Liver (tissue), 9 donors: Measurements from ENCODE around the gene ADCY9. TPM values are rescaled to one million over a fixed set of nuclear protein-coding genes. Genes with fewer than 3 reads are reported as not detected.

Experiments
- DNase-seq: peaks from one replicate; pipeline ENCODE4 v3.0.0-alpha.2; 2017; ENCODE audit warnings: low spot score
- H3K27ac ChIP-seq, 2 donors: one replicate each; pipeline ENCODE4 v1.7.0; 2013; ENCODE audit warnings: inconsistent platforms in 2 of 2, low read length in 2 of 2, control low read depth in 1 of 2, low read depth in 1 of 2, mild to moderate bottlenecking in 1 of 2
- H3K27me3 ChIP-seq, 4 donors: one replicate each; pipeline versions ENCODE4 v1.6.1 to v1.7.0; 2013; ENCODE audit warnings: low read length in 3 of 4, inconsistent platforms in 1 of 4, mild to moderate bottlenecking in 1 of 4, moderate library complexity in 1 of 4; ENCODE audit not compliant: control insufficient read depth in 4 of 4, insufficient read depth in 4 of 4
- H3K36me3 ChIP-seq, 4 donors: one replicate each; pipeline versions ENCODE4 v1.6.1 to v1.7.0; 2013; ENCODE audit warnings: low read length in 3 of 4, mild to moderate bottlenecking in 3 of 4, low read depth in 1 of 4, moderate library complexity in 1 of 4; ENCODE audit not compliant: control insufficient read depth in 4 of 4, insufficient read depth in 3 of 4
- H3K4me1 ChIP-seq, 4 donors: one replicate each; pipeline versions ENCODE4 v1.6.1 to v1.7.0; 2013; ENCODE audit warnings: low read length in 3 of 4, mild to moderate bottlenecking in 3 of 4, moderate library complexity in 1 of 4; ENCODE audit not compliant: control insufficient read depth in 4 of 4, insufficient read depth in 4 of 4
- H3K4me3 ChIP-seq, 3 donors: one replicate each; pipeline versions ENCODE4 v1.6.1 to v1.7.0; 2013; ENCODE audit warnings: low read length in 3 of 3, control low read depth in 1 of 3, low read depth in 1 of 3, mild to moderate bottlenecking in 1 of 3
- H3K9ac ChIP-seq, 2 donors: one replicate each; pipeline ENCODE4 v1.7.0; 2013; ENCODE audit warnings: low read length in 2 of 2, mild to moderate bottlenecking in 2 of 2, moderate library complexity in 2 of 2, control low read depth in 1 of 2, low read depth in 1 of 2
- H3K9me3 ChIP-seq, 4 donors: one replicate each; pipeline versions ENCODE4 v1.6.1 to v1.7.0; 2013; ENCODE audit warnings: low read length in 3 of 4; ENCODE audit not compliant: control insufficient read depth in 4 of 4
- EGR1 ChIP-seq, 2 donors: IDR thresholded peaks; 2 replicates each; pipeline ENCODE4 v1.6.1; 2016 to 2018; ENCODE audit warnings: antibody characterized with exemption in 2 of 2, low read depth in 2 of 2
- FOXA1 ChIP-seq: IDR thresholded peaks from 2 replicates; pipeline ENCODE4 v1.6.1; 2016; ENCODE audit warnings: antibody characterized with exemption
- FOXA2 ChIP-seq: IDR thresholded peaks from 2 replicates; pipeline ENCODE4 v1.6.1; 2016; ENCODE audit warnings: antibody characterized with exemption
- GABPA ChIP-seq, 2 donors: IDR thresholded peaks in 1 of 2; conservative IDR thresholded peaks in 1 of 2; 2 replicates each; pipeline ENCODE4 v1.6.1; 2016; ENCODE audit warnings: antibody characterized with exemption in 2 of 2, mild to moderate bottlenecking in 1 of 2, moderate library complexity in 1 of 2
- HNF4A ChIP-seq, 2 donors: conservative IDR thresholded peaks; 2 replicates each; pipeline ENCODE4 v1.6.1; 2016; ENCODE audit warnings: antibody characterized with exemption in 2 of 2, mild to moderate bottlenecking in 2 of 2
- JUND ChIP-seq, 2 donors: IDR thresholded peaks; 2 replicates each; pipeline ENCODE4 v1.6.1; 2016; ENCODE audit warnings: antibody characterized with exemption in 2 of 2
- MAX ChIP-seq: IDR thresholded peaks from 2 replicates; pipeline ENCODE4 v1.6.1; 2016; ENCODE audit warnings: antibody characterized with exemption
- NR2F2 ChIP-seq: IDR thresholded peaks from 2 replicates; pipeline ENCODE4 v1.6.1; 2016; ENCODE audit warnings: antibody characterized with exemption
- RAD21 ChIP-seq, 2 donors: IDR thresholded peaks; 2 replicates each; pipeline ENCODE4 v1.6.1; 2016; ENCODE audit warnings: antibody characterized with exemption in 2 of 2, mild to moderate bottlenecking in 2 of 2
- RXRA ChIP-seq, 2 donors: IDR thresholded peaks; 2 replicates each; pipeline ENCODE4 v1.6.1; 2017 to 2018; ENCODE audit warnings: antibody characterized with exemption in 2 of 2, mild to moderate bottlenecking in 1 of 2
- SP1 ChIP-seq: IDR thresholded peaks from 2 replicates; pipeline ENCODE4 v1.6.1; 2018; ENCODE audit warnings: antibody characterized with exemption, mild to moderate bottlenecking
- TAF1 ChIP-seq: conservative IDR thresholded peaks from 2 replicates; pipeline ENCODE4 v1.6.1; 2016; ENCODE audit warnings: antibody characterized with exemption, mild to moderate bottlenecking
- YY1 ChIP-seq: IDR thresholded peaks from 2 replicates; pipeline ENCODE4 v1.6.1; 2016; ENCODE audit warnings: antibody characterized with exemption, mild to moderate bottlenecking
- ZBTB33 ChIP-seq: IDR thresholded peaks from 2 replicates; pipeline ENCODE4 v1.6.1; 2016; ENCODE audit warnings: antibody characterized with exemption
- WGBS: extraction: QIAGEN DNeasy Blood & Tissue Kit; methylation state at CpG from one replicate; pipeline ENCODE4 v1.1.7; 2013; 5-methylcytosine and 5-hydroxymethylcytosine counted together
- polyA plus RNA-seq, 2 donors: library from polyadenylated mRNA; stranded (reverse) in 1 of 2; unstranded in 1 of 2; fragments of 200-250 nt in 1 of 2; fragments of >200 nt in 1 of 2; fragmentation: Nextera tagmentation in 1 of 2; extraction: Ambion mirVana in 1 of 2; gene quantifications; one replicate each; pipeline versions ENCODE4 v1.2.1 to v1.2.3, GENCODE V29; 2013 to 2015
- total RNA-seq, 2 donors: library from RNA; depleted of rRNA; stranded (reverse); fragments of >200 nt; gene quantifications; one replicate each; pipeline ENCODE4 v1.2.3, GENCODE V29; 2014
- TF ChIP-seq, protein P1 (sequence below): IDR thresholded peaks from 2 replicates; pipeline ENCODE4 v1.6.1; 2016; ENCODE audit warnings: antibody characterized with exemption
- TF ChIP-seq, protein P2 (sequence below): fragments of 150-350 bp; IDR thresholded peaks from 2 replicates; pipeline ENCODE4 v1.5.1; 2017; ENCODE audit warnings: improper control_type of control experiment, low read depth, low read length; ENCODE audit not compliant: missing input control
- donor health status: healthy.
- donor health status: healthy.
- donor health status: healthy.
- donor health status: healthy.
- donor health status: healthy.

The ADCY9 gene
- total and polyA plus RNA-seq, 4 donors, result 3.6 to 25.1 (median 11.0) TPM

DNA sequence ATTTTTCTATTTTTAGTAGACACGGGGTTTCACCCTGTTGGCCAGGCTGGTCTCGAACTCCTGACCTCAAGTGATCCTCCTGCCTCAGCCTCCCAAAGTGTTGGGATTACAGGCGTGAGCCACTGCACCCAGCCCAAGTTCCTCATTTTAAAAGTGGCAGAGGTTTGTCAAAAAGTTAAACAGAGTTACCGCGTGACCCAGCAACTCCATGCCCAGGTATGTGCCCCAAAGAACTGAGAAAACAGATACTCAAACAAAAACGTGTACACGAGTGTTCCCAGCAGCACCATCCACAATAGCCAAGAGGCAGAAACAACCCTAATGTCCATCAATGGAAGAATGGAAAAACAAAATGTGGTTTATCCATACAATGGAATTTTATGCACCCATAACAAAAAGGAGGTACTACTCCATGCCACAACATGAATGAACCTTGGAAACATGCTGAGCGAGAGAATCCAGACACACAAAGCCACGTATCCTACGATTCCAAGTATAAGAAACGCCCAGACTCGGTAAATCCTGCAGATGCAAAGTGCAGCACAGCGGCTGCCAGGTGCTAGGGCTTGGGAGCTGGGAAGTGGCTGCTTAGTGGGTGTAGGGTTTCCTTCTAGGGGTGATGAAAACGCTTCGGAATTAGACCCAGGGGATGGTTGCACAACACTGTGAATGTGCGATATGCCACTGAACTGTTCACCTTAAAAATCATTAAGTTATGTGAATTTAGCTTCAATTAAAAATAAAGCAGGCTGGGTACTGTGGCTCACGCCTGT is 24.8 kb downstream of the ADCY9 start:
- no peaks in the 10 kb centered on the region for H3K36me3 ChIP-seq
- 39% methylated on average over 17 of the region's 17 CpGs for WGBS
- peaks cover 8 to 73% (median 50%) of the 10 kb centered on the region in 4 donors for H3K4me1 ChIP-seq
- H3K27me3 ChIP-seq, result no peaks in the 10 kb centered on the region
- peak; percentile 41 to 72 for TF ChIP-seq RXRA (IDR thresholded peaks at IDR 0.05)
- peak; percentile 28 for TF ChIP-seq SP1
- TF ChIP-seq NR2F2, result no peak
- no peak for TF ChIP-seq RAD21 (IDR thresholded peaks at IDR 0.05)
- peak; percentile 19 for TF ChIP-seq YY1
- peak; percentile 50 for TF ChIP-seq MAX
- peak in 1 of 2 donors; percentile 19 for TF ChIP-seq JUND (IDR thresholded peaks at IDR 0.05)
- TF ChIP-seq HNF4A (conservative IDR thresholded peaks at IDR 0.05), result peak in 1 of 2 donors; percentile 14
- DNase-seq, result no peak
- no peaks in the 10 kb centered on the region for H3K9me3 ChIP-seq
- peak overlapping the region in 1 of 2 donors; percentile 72 for H3K9ac ChIP-seq
- H3K4me3 ChIP-seq, result peak overlapping the region in 1 of 3 donors; percentile 24
- H3K27ac ChIP-seq, result peak overlapping the region; percentile 93 to 94

- 9% methylated on average over 12 of the region's 12 CpGs for WGBS
- no peak for TF ChIP-seq NR2F2
- peak; percentile 11 to 27 for TF ChIP-seq HNF4A (conservative IDR thresholded peaks at IDR 0.05)
- TF ChIP-seq MAX, result no peak
- TF ChIP-seq RAD21 (IDR thresholded peaks at IDR 0.05), result peak; percentile 14 to 18
- no peak for TF ChIP-seq GABPA (IDR thresholded peaks at IDR 0.05 in 1 of 2, conservative IDR thresholded peaks at IDR 0.05 in 1 of 2)
- TF ChIP-seq FOXA2, result peak; percentile 11
- TF ChIP-seq TAF1, result peak; percentile 24
- no peak for TF ChIP-seq YY1
- no peak for TF ChIP-seq JUND (IDR thresholded peaks at IDR 0.05)
- TF ChIP-seq EGR1 (IDR thresholded peaks at IDR 0.05; ENCODE audit: low read depth in 2 of 2), result no peak
- no peak for TF ChIP-seq FOXA1
- TF ChIP-seq, protein P1, sequence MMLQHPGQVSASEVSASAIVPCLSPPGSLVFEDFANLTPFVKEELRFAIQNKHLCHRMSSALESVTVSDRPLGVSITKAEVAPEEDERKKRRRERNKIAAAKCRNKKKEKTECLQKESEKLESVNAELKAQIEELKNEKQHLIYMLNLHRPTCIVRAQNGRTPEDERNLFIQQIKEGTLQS, result no peak
- TF ChIP-seq RXRA (IDR thresholded peaks at IDR 0.05), result peak in 1 of 2 donors; percentile 48
- TF ChIP-seq, protein P2, sequence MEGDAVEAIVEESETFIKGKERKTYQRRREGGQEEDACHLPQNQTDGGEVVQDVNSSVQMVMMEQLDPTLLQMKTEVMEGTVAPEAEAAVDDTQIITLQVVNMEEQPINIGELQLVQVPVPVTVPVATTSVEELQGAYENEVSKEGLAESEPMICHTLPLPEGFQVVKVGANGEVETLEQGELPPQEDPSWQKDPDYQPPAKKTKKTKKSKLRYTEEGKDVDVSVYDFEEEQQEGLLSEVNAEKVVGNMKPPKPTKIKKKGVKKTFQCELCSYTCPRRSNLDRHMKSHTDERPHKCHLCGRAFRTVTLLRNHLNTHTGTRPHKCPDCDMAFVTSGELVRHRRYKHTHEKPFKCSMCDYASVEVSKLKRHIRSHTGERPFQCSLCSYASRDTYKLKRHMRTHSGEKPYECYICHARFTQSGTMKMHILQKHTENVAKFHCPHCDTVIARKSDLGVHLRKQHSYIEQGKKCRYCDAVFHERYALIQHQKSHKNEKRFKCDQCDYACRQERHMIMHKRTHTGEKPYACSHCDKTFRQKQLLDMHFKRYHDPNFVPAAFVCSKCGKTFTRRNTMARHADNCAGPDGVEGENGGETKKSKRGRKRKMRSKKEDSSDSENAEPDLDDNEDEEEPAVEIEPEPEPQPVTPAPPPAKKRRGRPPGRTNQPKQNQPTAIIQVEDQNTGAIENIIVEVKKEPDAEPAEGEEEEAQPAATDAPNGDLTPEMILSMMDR, result no peak
- peak; percentile 30 for TF ChIP-seq SP1
- TF ChIP-seq ZBTB33, result no peak
- H3K9me3 ChIP-seq, result no peaks in the 10 kb centered on the region
- H3K27me3 ChIP-seq, result no peaks in the 10 kb centered on the region
- peak overlapping the region; percentile 88 to 94 for H3K27ac ChIP-seq
- peak overlapping the region; percentile 30 to 55 for H3K9ac ChIP-seq
- H3K36me3 ChIP-seq, result no peaks in the 10 kb centered on the region
- peak overlapping the region in 2 of 3 donors; percentile 11 to 16 for H3K4me3 ChIP-seq
- no peak for DNase-seq
- peaks cover 8 to 69% (median 50%) of the 10 kb centered on the region in 4 donors for H3K4me1 ChIP-seq
Observed at GRCh38 chr16:4090351-4090851, 25.8 kb downstream of the ADCY9 start.
